Measurements from ENCODE around the gene FBXW5.

The FBXW5 gene

GRCh38 chr9:136896027-136896426, 48.5 kb downstream of the FBXW5 start:
- Histone ChIP-seq H3K9ac (ENCODE audit: low read depth in 1 of 2, low read length in 2 of 2) (no peak overlapping the region), H3K27me3 (ENCODE audit: control insufficient read depth in 1 of 2, insufficient read depth in 2 of 2, low read length in 2 of 2) (no peaks in the 10 kb centered on the region), H3K4me3 (ENCODE audit: low read depth in 1 of 2, low read length in 2 of 2) (no peak overlapping the region), H3K9me3 (ENCODE audit: control insufficient read depth in 1 of 2, low read length in 2 of 2) (no peaks in the 10 kb centered on the region), H3K36me3 (ENCODE audit: control insufficient read depth in 1 of 2, insufficient read depth in 2 of 2, low read length in 2 of 2) (peaks cover 17 to 35% of the 10 kb centered on the region in 2 donors), H3K4me1 (ENCODE audit: control insufficient read depth in 1 of 2, insufficient read depth in 2 of 2, low read length in 2 of 2) (peaks cover 14 to 23% of the 10 kb centered on the region in 2 donors), H3K27ac (ENCODE audit: low read depth, low read length) (no peak overlapping the region)

GRCh38 chr9:136890661-136891060, 53.9 kb downstream of the FBXW5 start:
- peaks cover 10 to 14% of the 10 kb centered on the region in 2 donors for H3K4me1 ChIP-seq (ENCODE audit: control insufficient read depth in 1 of 2, insufficient read depth in 2 of 2, low read length in 2 of 2)
- H3K27me3 ChIP-seq (ENCODE audit: control insufficient read depth in 1 of 2, insufficient read depth in 2 of 2, low read length in 2 of 2): no peaks in the 10 kb centered on the region
- no peak overlapping the region for H3K9ac ChIP-seq (ENCODE audit: low read depth in 1 of 2, low read length in 2 of 2)
- H3K36me3 ChIP-seq (ENCODE audit: control insufficient read depth in 1 of 2, insufficient read depth in 2 of 2, low read length in 2 of 2): peaks cover 6 to 35% of the 10 kb centered on the region in 2 donors
- no peaks in the 10 kb centered on the region for H3K9me3 ChIP-seq (ENCODE audit: control insufficient read depth in 1 of 2, low read length in 2 of 2)
- H3K4me3 ChIP-seq (ENCODE audit: low read depth in 1 of 2, low read length in 2 of 2): no peak overlapping the region
- H3K27ac ChIP-seq (ENCODE audit: low read depth, low read length): no peak overlapping the region

Data from duodenal mucosa (tissue), 2 donors.